HG03460 (cell line): Measurements from ENCODE around the gene PRKCQ.
"Not testable (repeated sequence)": the region's sequence is repeated elsewhere in the genome, so short reads cannot be mapped to it uniquely, and the experiment has no call there.

Source experiments
- ATAC-seq: cut with Tn5 transposase; IDR thresholded peaks from one replicate; pipeline ENCODE4 v1.9.1; 2021; ENCODE audit not compliant: unreplicated experiment

PRKCQ gene

DNA sequence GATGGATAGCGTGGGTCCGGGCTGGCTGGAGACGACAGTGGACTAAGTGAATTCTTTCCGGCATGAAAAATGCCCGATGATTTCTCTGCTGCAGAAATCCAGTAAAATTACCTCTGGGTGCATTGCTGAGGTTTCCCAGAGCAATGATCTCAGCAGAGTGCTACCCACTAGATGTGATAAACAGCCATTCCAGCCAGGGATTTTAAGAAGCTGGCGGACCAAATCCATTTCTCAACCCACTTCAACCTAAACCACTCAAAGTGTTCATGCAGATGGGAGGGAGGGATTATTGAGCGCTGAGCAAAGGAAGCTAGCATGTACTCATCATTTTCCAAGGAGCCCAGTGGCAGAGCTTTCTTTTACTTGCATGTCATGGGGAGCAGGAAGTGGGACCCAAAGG, 116.7 kb downstream of the PRKCQ start:
- no peak for ATAC-seq

DNA sequence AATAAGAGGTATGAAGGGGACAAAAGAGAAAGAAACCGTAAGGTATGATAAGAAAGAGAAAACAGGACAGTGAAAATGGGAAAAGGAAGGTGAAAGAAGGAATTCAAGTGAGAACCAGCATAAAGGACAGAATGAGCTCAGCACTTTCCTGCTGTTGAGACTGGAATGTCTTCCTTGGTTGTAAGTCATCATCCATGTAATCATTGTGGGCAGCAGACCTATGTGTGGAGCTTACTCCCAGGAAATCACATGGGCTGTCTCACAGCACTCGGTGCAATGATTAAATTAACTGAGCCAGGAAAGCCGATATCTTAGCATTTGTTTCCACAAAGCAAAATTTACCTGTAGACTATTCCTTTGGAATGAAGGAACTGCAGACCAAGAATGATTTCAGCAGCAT, 118.1 kb downstream of the PRKCQ start:
- ATAC-seq: no peak

DNA sequence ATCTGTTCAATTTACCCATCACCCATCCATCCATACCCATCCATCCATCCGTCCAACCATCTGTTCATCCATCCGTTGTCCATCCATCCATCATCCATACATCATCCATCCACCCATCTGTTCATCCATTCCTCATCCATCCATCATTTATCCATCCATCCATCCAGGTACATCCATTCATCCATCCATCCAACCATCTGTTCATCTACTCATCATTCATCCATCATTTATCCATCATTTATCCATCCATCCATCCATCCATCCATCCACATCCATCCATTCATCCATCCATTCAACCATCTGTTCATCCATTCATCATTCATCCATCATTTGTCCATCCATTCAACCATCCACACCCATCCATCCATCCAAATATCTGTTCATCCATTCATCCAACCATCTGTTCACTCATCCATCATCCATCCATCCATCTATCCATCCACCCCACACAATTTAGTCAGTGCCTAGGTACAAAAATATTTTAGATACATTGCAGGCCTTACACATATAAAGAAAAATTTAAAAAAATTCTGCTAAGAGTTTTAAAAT, 119.1 kb downstream of the PRKCQ start:
- no peak for ATAC-seq

DNA sequence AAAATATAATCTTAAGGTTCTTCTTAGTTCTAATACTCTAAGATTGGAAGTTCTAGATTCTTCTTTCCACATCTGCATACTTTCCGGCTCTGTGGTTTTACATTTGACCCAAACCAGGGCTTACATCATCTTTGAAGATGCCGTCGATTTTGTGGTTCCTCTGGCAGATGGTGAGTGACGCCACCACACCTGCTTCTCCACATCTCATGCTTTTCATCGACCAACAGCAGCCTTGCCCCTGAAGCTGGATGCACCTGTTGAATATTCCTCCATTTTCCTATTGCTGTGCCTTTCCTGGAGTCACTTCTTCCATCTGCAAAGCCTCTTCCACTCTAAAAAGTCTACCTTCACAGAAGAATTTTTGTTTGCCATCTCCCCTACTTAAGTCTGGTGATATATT, 121.3 kb downstream of the PRKCQ start:
- no peak for ATAC-seq

DNA sequence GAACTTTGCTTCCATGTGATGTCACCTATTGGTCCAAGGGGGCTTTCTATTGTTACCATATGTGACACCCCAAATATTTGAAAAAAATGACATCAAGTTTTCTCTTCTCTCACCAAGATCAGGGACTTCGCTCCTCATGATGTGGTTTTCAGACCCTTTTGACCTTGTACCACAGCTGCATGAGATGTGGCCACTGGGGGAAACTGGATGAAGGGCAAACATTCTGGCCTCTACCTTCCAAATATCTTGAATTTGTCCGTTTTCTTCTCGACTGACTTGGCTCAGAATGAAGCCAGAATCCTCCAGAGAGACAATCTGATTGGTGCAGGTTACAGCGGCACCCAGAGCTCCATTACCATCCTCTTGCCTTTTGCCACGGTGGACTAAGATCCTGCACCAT, 122.7 kb downstream of the PRKCQ start:
- no peak for ATAC-seq

DNA sequence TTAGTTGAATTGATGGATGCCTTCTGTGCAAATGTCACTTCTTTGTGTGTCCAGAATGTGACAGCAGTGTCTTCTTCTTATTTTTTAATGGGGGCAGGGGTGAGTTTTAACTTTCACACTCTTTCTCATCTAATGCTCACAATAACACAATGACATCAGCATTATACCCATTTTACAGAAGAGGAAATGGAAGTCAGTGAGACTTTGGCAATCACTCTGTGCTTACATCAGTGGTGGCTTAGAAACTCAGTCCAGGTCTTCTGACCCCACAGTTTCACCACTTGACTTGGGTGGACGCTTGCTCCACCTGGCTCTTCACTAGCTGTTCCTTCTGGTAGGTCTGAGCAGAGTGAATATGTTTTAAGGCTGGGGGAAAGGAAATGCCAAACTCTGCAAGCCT, 124.0 kb downstream of the PRKCQ start:
- ATAC-seq: no peak

DNA sequence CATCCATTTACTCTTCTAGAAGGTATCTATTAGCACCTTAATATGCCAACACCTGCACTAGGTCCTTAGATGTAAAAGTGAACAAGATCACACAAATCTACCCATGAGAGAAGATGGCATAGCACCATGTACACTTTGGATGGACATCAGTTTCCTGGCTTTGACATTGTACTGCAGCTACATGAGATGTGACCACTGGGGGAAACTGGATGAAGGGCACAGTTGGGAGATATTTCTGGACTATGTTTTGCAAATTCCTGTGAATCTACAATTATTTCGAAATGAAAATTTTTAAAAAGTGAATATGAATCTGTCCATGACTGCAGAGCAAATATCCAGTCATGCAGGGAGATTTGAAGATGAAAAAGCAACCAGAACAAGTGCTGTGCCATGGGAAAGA, 124.5 kb downstream of the PRKCQ start:
- ATAC-seq: no peak

DNA sequence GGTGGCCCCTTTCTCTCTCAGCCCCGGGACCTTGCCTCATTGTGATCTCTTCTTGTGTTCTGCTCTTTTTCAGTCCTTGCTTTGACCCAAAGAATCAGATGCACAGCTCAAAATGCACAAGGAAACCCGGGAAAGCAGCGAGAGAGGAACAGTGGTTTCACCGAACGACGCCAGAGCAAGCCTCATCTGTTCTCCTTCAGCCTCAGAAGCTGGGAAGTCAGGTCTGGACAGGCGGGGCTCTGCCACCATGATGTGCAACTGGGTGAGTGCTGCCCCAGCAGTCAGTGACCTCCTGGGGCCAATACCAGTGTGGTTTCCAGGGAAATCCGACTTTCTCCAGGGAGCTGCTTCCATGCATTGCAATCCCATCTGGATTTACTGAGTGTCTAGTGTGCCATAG, 133.4 kb downstream of the PRKCQ start:
- ATAC-seq: no peak

DNA sequence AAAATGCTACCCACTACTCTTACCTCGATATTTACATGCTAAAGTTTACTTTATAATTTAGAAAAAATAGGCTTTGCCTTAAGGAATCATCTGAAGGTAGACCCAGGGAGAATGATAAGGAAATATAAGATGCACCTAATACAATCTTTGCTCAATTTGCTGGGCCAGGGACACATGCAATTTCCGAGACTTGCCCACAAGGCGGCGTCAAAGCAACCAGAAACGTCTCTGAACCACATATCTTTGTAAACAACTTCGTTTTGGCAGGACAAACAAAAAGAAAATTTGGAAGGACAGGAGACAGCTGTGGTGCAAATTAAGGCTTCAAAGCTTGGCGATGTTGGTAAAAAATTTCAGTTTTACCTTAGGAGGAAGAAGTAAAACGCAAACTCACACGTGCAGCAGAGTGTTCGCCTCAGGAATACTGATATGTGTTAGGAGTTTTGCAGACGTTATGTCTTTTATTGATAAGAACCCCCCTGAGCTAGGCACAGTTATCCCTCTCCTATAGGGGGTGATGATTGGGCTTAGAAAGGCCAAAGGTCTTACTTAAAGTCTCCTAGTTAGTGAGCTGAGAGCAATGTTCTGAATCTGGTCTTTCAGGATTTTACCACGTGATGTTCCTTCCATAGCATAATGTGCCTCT, 134.3 kb downstream of the PRKCQ start:
- ATAC-seq: no peak

DNA sequence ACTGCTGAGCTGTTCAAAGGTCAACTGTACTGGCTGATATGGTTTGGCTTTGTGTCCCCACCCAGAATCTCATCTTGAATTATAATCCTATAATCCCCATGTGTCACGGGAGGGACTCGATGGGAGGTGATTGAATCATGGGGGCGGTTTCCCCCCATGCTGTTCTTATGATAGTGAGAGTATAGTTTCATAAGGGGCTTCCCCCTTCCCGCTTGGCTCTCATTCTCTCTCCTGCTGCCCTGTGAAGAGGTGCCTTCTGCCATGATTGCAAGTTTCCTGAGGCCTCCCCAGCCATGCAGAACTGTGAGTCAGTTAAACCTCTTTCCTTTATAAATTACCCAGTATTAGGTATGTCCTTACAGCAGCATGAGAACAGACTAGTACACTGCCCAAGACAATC, 140.2 kb downstream of the PRKCQ start:
- not testable (repeated sequence) for ATAC-seq

DNA sequence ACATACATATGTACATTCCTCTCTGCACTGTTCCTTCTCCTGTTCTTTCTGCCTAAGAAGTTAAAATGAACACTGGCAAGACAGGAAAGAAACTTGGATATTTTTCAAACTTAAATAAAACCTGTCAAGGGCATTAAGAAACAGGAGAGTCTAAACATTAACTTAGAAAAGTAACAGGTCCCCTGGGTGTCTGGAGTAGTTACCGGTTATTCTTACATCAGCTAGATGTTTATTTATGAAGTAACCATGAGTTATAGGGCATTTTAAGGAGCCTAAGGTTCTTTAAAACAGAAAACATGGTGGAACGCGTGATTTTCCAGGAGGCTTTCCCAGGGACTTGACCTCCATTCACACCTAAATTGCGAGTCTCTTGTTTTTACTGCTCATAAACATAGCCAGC, 148.2 kb downstream of the PRKCQ start:
- no peak for ATAC-seq

DNA sequence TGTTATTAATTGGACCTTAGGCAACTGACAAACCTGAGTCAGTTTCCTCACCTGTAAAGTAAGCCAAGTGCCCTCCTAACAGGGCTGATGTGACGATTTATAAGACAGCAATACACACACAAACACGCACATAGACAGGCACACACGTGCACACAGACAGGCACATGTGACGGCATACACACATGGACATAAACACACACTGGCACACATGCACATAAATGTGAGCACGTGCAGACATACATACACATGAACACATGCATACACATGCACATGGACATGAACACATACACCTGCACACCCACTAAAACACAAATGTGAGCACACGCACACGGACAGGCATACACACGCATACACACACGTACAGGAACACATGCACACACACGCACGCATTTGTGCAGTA, 148.9 kb downstream of the PRKCQ start:
- no peak for ATAC-seq

DNA sequence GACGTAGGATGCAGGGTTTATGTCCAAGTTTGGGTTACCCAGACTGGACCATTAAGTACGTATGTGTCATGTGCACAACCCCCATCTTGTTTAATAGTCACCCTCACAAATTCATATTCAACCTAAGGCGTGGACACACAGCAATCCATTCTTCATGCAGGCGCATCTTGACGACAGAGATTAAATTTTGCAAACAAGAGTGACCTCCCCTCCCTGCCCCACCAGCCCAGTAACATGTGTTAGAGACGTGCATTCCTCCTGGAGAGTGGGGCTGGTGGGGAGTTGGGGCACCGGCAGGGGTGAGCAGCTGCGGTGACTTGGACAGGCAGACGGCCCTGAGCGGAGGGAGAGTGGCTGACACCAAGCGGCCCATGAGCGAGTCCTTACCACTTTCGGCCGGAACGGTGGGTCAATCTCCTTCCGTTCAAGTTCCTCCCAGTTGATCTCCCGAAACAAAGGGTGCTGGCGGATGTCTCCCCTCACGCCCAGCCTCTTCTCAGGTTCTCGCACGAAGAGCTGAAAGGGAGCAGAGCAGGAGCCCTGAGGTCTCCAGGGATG, 149.6 kb downstream of the PRKCQ start:
- no peak for ATAC-seq

DNA sequence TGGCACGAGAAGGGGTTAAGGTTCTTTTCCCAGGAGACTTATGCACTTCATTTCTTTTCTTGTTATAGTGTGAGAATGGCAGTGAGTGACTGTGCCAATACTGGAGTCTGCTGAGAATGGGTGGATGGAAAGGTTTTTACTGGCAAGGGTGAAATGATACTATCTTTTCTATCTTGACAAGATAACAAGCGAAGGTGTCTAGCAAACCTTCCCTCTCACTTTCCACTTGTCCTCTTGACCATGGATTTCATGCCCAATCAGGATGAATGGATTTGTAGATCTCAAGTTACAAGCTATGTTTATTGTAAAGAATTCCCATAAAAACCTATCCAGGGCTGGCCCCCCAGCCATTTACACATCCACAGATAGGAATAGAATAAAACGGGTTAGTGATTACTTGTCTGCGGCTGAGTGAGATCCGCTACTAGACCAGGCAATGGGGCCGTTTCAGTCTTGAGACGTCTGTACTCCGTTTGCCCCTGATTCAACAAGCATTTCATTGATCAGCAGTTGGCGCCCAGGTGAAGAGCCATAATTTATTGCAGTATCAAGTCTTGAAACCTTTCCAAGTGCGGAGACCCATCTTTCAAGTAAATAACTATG, 152.6 kb downstream of the PRKCQ start:
- ATAC-seq: no peak

DNA sequence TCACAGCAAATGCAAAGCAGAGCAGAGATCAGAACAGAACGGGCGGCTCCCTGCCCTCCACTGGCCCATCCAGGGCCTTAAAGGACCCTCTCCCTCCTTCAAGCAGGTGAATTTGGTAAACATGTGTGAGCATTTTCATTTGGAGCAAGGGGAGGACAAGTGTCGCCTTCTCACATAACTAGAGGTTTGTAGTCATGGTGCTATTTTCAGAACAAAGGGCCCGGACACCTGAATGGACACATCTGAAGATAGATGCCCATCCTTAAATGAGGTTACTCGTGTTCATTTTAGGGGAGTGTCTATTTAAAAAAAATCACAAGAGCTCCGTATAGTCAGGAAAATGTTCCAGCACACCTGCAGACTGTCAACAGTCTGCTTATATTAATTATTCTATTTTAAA, 153.8 kb downstream of the PRKCQ start:
- ATAC-seq: no peak

DNA sequence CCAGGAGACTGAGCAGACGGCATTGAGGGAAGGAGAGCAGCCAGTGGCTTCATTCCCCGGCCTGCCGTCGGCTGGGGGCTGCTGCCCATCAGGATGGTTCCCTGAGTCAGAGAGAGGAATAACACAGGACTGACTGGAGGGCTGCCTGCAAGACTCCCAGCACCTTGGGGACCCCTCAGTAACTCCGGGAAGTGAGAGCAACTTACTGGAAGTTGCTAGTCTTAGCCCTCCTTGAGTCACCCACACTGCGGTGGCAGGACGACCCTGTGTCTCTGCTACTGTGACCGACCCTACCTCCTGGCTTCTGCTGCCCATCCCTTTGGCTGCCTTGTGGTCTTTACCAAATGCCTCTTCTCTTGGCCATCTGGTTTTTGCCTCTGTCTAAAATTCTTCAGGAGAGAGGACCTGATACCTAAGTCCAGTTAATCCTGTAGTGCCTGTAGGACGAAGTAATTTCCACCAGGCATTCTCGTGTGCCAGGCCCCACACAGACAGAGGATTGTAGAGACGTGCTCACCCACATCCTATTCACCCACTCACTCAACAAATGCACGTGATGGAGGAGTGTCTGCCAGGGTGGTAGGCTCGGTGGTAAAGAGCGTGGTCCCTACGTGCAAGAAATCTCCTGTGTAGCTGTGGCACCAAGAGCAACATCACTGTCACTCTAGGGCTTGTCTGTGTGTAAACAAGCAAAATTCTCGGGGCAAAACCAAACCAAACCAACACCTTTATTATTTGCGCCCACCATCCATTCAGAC, 156.5 kb downstream of the PRKCQ start:
- no peak for ATAC-seq

DNA sequence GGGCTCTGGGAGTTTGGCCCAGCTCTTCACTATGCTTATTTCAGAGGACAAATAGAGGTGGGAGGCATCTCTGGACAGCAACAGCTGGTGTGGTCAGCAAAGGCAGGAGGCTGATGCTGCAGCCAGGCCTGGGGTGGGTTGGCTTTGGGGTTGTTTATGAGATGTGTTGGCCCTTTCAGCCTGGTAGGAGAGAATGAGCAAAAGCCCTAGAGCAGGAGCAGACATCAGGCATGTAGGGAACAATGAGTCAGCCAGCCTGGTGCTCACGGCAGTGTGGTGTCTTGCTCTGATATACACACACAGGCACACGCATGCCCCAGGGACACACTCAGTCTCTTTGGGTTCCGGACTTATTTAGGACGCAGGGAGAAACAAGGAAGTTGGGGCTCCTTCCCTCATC, 157.1 kb downstream of the PRKCQ start:
- no peak for ATAC-seq

DNA sequence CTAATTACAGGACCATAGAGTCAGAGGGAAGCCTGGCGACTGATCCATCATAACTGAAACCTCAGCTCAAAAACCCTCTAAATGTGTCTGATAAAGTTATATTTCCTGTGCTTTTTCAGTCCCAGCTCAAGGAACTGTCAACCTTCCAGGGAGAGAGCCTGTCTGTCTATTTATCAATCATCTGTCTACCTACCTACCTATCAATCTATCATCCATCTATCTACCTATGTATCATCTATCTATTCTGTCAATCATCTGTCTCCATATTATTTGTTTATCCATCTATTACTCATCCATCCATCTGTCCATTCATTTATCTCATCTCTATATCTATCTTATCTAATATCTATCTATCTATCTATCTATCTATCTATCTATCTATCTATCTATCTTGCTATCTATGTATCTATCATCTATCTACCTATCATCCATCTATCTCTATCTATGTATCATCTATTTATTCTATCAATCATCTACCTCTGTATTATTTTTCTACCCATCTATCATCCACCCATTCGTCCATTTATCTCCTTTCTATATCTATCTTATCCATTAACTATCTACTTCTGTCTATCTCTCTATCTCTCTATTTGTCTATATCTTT, 161.4 kb downstream of the PRKCQ start:
- ATAC-seq: no peak

DNA sequence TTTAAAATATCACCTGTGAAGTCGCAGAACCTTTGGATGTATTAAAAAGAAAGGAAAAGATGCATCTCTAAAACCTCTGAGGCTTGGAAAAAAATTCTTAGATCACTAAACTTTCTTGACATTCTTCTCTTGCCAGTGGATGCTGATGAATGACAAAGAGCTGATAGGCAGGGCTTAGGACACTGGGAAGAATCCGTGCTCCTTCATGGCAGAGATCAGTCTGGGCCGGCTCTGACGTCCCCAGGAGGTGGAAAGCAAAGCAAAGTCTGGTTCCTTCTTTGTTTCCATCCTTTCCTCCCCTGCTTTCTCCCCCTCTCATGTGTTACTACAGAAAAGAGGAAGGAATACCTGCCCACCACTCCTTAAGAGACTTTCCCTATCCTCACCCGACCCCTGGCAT, 161.9 kb downstream of the PRKCQ start:
- no peak for ATAC-seq

DNA sequence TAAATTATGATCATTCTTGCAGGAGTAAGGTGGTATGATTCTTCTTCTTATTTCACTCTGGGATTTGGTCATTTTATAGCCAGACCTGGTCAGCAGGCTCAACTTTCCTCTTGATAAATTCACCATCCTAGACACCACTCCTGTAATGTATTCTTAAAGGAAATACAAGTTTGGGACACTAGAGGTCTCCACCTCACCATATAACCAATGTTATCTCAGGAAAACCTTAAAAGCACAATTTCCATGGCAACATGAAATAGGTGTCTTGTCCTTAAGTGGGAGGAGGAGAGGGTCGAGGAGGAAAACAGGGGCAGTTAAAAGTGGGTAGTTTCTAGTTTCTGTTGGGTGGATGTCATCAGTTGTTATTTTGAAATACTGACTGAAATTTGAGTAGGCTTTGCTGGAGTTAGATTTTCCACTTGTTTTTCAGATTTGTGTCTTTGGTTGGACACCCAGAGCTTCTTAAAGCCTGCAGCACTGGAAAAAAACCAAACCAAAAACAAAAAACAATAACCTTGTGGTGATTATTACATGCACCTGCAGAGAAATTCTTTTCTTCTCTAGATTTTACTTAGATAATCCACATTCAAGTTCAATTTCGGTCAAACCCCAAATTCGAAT, 163.1 kb downstream of the PRKCQ start:
- ATAC-seq: no peak

DNA sequence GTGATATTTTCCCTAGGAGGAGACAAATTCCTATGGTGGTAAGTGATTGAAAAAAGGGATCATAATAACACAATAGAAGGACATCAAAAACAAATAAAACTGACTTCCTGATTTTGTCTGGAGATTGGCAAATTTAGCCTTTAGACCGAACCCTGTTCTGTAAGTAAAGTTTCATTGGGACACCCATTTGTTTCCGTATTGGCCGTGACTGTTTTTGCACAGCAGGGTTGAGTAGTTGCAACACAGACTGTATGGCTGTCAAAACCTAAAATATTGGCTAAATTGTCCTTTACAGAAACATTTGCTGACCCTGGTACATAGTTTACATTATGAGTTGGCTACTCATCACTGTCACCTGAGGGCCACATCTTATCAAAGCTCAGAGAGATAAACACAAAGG, 168.6 kb downstream of the PRKCQ start:
- ATAC-seq: no peak
